Brain microvascular endothelial cell (primary cell): Measurements from ENCODE around the gene C10orf90.

Experiments used
- DNase-seq: peaks from one replicate; pipeline ENCODE4 v3.0.0-alpha.2; 2020
- H3K27ac ChIP-seq: fragments of 250-450 bp; sonication (Bioruptor Pico); 2 replicates; pipeline ENCODE4 v1.5.1; 2020; ENCODE audit warnings: mild to moderate bottlenecking, moderate library complexity
- H3K27me3 ChIP-seq: fragments of 250-450 bp; sonication (Bioruptor Pico); replicated peaks from 2 replicates; pipeline ENCODE4 v1.5.1; 2020; ENCODE audit warnings: mild to moderate bottlenecking
- H3K36me3 ChIP-seq: fragments of 250-450 bp; sonication (Bioruptor Pico); replicated peaks from 2 replicates; pipeline ENCODE4 v1.5.1; 2020; ENCODE audit warnings: mild to moderate bottlenecking
- H3K4me3 ChIP-seq: 2 replicates; pipeline ENCODE4 v1.5.1; 2011; ENCODE audit warnings: low read depth, mild to moderate bottlenecking, control low read depth, low read length, moderate library complexity
- in situ Hi-C: cut with HindIII; loops from 2 replicates; pipeline ENCODE4 v1.10.0; 2017; ENCODE audit warnings: low sequenced_read_pairs, low pct_ligation_motif_present
- TF ChIP-seq, protein P1 (sequence below): IDR thresholded peaks from 2 replicates; pipeline ENCODE4 v1.5.1; 2011; ENCODE audit warnings: low read depth, mild to moderate bottlenecking, moderate library complexity, low read length, control low read depth, inconsistent platforms; ENCODE audit errors: missing control alignments

The C10orf90 gene

DNA sequence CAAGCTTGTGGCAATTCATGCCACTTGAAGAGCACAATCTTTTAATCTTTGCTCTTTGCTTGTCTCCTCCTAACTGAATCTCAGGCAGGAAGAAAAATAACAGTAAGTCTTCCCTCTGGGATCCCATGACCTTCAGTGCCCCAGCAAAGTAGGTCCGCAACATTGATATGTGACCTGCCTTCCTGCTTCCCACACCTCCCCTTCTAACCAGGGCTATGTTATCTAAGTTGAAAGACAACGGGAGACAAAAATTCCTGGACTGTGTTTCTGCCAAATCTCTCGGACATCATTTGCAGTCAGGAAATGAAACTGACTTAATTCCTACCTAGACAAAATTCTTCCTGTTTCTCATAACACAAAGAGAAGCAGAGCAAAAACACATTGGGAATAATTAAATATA lies 53.8 kb downstream of the C10orf90 start:
- in situ Hi-C loops = no loop called here

DNA sequence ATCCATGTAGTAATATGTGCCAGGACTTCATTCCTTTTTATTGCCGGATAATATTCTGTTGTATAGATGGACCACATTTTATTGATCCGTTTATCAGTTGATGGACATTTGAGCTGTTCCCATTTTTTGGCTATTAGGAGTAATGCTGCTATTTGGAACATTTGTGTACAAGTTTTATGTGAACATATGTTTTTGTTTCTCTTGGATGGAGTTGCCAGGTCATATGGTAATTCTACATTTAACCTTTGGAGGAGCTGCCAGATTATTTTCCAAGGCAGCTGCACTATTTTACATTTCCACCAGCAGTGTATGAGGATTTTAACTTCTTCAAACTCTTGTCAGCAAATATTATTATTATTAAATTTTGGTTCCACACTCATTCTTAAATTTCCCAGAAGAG lies 59.2 kb downstream of the C10orf90 start:
- H3K27ac ChIP-seq = no peak overlapping the region
- H3K4me3 ChIP-seq = no peak overlapping the region
- H3K27me3 ChIP-seq = no peaks in the 10 kb centered on the region
- no peaks in the 10 kb centered on the region for H3K36me3 ChIP-seq
- TF ChIP-seq, protein P1, sequence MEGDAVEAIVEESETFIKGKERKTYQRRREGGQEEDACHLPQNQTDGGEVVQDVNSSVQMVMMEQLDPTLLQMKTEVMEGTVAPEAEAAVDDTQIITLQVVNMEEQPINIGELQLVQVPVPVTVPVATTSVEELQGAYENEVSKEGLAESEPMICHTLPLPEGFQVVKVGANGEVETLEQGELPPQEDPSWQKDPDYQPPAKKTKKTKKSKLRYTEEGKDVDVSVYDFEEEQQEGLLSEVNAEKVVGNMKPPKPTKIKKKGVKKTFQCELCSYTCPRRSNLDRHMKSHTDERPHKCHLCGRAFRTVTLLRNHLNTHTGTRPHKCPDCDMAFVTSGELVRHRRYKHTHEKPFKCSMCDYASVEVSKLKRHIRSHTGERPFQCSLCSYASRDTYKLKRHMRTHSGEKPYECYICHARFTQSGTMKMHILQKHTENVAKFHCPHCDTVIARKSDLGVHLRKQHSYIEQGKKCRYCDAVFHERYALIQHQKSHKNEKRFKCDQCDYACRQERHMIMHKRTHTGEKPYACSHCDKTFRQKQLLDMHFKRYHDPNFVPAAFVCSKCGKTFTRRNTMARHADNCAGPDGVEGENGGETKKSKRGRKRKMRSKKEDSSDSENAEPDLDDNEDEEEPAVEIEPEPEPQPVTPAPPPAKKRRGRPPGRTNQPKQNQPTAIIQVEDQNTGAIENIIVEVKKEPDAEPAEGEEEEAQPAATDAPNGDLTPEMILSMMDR = no peak
- in situ Hi-C loops = no loop called here
- DNase-seq = no peak

More for the DNA sequence above, 53.8 kb downstream of the C10orf90 start:
- Histone ChIP-seq H3K27ac (no peak overlapping the region), H3K36me3 (no peaks in the 10 kb centered on the region), H3K4me3 (no peak overlapping the region), H3K27me3 (no peaks in the 10 kb centered on the region)
- no peak for DNase-seq
- TF ChIP-seq, protein P1 = no peak

DNA sequence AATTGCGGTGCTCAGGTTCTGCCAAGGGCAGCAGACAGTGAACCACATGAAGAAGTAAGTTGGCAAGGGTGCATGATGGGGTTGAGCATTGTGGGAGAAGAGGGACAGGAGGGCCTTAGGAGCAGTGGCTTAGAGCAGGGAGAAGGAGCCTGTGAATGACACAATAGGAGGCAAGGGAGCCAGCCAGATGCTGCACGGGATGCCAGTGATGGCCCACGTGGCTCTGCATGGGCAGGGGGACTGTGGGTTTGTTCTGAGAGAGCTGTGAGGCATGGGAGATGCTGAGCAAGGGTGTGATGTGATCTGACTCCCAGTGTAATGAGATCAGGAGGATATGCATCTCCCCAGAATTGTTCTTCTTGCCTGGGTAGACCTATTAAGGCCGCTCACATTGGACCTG lies 60.9 kb downstream of the C10orf90 start:
- no peak overlapping the region for H3K4me3 ChIP-seq
- H3K27ac ChIP-seq = no peak overlapping the region
- in situ Hi-C loops = no loop called here

DNA sequence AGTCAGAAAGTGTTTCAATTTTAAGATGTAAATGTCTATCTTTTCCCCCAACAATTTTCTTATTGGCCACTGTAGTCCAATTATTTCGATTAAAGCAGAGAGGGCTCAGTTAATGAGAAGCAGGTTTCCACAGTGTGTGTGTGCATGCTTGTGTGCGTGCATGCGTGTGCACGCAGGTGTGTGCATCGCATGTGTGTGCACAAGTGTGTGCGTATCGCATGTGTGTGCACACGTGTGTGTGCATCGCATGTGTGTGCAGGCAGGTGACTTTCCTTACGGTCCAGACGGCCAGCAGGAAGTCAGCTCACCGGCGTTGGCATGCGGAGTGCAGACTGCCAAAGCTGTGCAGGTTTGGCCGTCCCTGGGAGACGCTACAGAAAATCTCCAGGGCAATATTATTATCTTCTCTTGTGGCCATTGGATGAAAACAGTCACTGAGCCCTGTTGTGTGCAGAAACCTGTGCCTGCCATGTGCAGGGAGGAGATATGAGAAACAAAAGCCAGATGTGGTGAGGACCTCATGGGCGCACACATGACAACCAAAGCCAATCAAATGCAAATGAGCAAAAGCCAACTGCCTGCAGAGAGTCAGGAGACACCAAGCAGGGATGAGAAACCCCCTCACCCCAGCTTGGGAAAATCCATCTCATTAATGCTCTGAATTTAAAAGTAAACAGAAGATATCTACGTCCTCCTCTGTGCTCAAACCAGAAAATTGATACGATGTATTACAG lies 70.4 kb downstream of the C10orf90 start:
- no peak for DNase-seq
- Histone ChIP-seq H3K36me3 (no peaks in the 10 kb centered on the region), H3K27me3 (no peaks in the 10 kb centered on the region), H3K27ac (no peak overlapping the region), H3K4me3 (no peak overlapping the region)
- in situ Hi-C loops = no loop called here
- TF ChIP-seq, protein P1 = no peak

More for the DNA sequence above, 60.9 kb downstream of the C10orf90 start:
- Histone ChIP-seq H3K36me3 (no peaks in the 10 kb centered on the region), H3K27me3 (no peaks in the 10 kb centered on the region)
- no peak for DNase-seq
- TF ChIP-seq, protein P1 = no peak

DNA sequence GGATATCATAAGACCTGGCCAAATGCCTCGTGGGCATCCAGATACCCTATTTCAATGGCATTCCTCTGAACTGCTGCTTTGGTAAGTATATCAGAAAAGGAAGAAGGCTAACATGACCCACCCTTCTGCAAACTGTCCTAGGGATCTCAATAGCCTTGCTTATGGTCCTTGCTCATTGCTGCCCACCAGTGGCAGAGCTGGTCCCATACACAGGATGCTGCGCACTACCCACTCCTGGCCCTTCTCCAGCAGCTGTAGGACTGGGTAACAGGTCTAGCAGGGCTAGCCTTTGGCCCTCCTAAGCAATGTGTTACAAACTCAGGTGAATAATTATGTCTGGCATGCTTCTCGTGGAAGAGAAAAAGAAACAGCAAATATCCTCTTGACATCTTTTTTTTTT lies 72.5 kb downstream of the C10orf90 start:
- TF ChIP-seq, protein P1 = peak; percentile 92
- DNase-seq = peak; percentile 58
- in situ Hi-C loops = no loop called here
- Histone ChIP-seq H3K36me3 (no peaks in the 10 kb centered on the region), H3K27ac (no peak overlapping the region), H3K27me3 (no peaks in the 10 kb centered on the region), H3K4me3 (no peak overlapping the region)

DNA sequence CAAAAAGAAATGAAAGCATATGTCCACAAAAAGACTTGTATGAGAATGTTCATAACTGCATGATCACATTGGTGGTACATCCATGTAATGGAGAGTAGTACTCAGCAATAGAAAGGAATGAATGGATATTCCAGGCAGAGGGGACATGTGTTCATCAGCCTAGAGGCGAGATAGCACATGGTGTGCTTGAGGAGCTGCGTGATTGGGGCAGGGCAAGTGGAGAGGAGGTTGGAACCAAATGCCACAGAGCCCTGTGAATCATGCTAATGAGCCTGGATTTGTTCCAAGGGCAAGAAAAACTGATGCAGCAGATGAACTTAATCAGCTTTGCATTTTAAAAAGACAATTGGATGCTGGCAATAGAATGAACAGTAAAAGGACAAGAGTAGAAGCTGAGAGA lies 73.3 kb downstream of the C10orf90 start:
- TF ChIP-seq, protein P1 = no peak
- in situ Hi-C loops = no loop called here
- no peak overlapping the region for H3K4me3 ChIP-seq
- H3K27ac ChIP-seq = no peak overlapping the region
- H3K36me3 ChIP-seq = no peaks in the 10 kb centered on the region
- DNase-seq = no peak
- H3K27me3 ChIP-seq = no peaks in the 10 kb centered on the region
